GM12872 (cell line): ENCODE measurements around the gene MACROD2.

Experiments
- CTCF ChIP-seq: IDR thresholded peaks from 3 replicates; pipeline ENCODE4 v1.5.1; 2011; ENCODE audit warnings: low read depth, mild to moderate bottlenecking, low read length, moderate library complexity; ENCODE audit not compliant: insufficient read depth

Gene MACROD2

GRCh38 chr20:15612769-15613168 lies 1617.5 kb downstream of the MACROD2 start:
- no peak for TF ChIP-seq CTCF

- no peak for TF ChIP-seq CTCF
Measured at GRCh38 chr20:15613530-15613929, 1618.2 kb downstream of the MACROD2 start.

- TF ChIP-seq CTCF: no peak
Measured at GRCh38 chr20:15616626-15617025, 1621.3 kb downstream of the MACROD2 start.

GRCh38 chr20:15618110-15618509 lies 1622.8 kb downstream of the MACROD2 start:
- TF ChIP-seq CTCF: no peak

GRCh38 chr20:15618912-15619311 lies 1623.6 kb downstream of the MACROD2 start:
- TF ChIP-seq CTCF: no peak

GRCh38 chr20:15619341-15619740 lies 1624.0 kb downstream of the MACROD2 start:
- TF ChIP-seq CTCF: no peak

- no peak for TF ChIP-seq CTCF
Measured at GRCh38 chr20:15619816-15620215, 1624.5 kb downstream of the MACROD2 start.

- no peak for TF ChIP-seq CTCF
Measured at GRCh38 chr20:15622368-15622767, 1627.1 kb downstream of the MACROD2 start.
